ENCODE measurements around the gene DRG2.

The DRG2 gene

GRCh38 chr17:18059283-18059682, 28.5 kb upstream of the DRG2 start:
- no peak for TF ChIP-seq CTCF (IDR thresholded peaks at IDR 0.05; ENCODE audit: insufficient read depth, low read depth, low read length, missing control alignments)
- no peak overlapping the region for H3K4me3 ChIP-seq (ENCODE audit: low read depth, low read length)
- no peak for DNase-seq (ENCODE audit: low read depth)

- no peak overlapping the region for H3K4me3 ChIP-seq (ENCODE audit: low read depth, low read length)
- no peak for TF ChIP-seq CTCF (IDR thresholded peaks at IDR 0.05; ENCODE audit: insufficient read depth, low read depth, low read length, missing control alignments)
- no peak for DNase-seq (ENCODE audit: low read depth)
Observed at GRCh38 chr17:18064053-18064452, 23.7 kb upstream of the DRG2 start.

GRCh38 chr17:18065546-18065945, 22.2 kb upstream of the DRG2 start:
- no peak for TF ChIP-seq CTCF (IDR thresholded peaks at IDR 0.05; ENCODE audit: insufficient read depth, low read depth, low read length, missing control alignments)
- DNase-seq (ENCODE audit: low read depth): no peak
- no peak overlapping the region for H3K4me3 ChIP-seq (ENCODE audit: low read depth, low read length)

- TF ChIP-seq CTCF (IDR thresholded peaks at IDR 0.05; ENCODE audit: insufficient read depth, low read depth, low read length, missing control alignments): no peak
- DNase-seq (ENCODE audit: low read depth): no peak
- no peak overlapping the region for H3K4me3 ChIP-seq (ENCODE audit: low read depth, low read length)
Observed at GRCh38 chr17:18066866-18067265, 20.9 kb upstream of the DRG2 start.

DNA sequence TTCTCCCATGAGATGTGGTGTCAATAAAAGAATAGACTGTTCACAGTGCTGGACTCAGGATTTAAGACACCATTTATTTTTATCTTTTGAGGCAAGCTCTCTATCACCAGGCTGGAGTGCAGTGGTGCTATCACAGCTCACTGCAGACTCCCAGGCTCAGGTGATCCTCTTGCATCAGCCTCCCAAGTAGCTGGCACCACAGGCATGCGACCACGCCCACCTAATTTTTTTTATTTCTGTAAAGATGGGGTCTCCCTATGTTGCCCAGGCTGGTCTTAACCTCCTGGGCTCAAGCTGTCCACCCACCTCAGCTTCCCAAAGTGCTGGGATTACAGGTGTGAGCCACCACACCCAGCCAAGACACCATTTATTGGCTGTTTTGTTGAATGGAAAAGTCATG, 18.6 kb upstream of the DRG2 start:
- H3K4me3 ChIP-seq (ENCODE audit: low read depth, low read length): no peak overlapping the region
- DNase-seq (ENCODE audit: low read depth): no peak
- no peak for TF ChIP-seq CTCF (IDR thresholded peaks at IDR 0.05; ENCODE audit: insufficient read depth, low read depth, low read length, missing control alignments)

DNA sequence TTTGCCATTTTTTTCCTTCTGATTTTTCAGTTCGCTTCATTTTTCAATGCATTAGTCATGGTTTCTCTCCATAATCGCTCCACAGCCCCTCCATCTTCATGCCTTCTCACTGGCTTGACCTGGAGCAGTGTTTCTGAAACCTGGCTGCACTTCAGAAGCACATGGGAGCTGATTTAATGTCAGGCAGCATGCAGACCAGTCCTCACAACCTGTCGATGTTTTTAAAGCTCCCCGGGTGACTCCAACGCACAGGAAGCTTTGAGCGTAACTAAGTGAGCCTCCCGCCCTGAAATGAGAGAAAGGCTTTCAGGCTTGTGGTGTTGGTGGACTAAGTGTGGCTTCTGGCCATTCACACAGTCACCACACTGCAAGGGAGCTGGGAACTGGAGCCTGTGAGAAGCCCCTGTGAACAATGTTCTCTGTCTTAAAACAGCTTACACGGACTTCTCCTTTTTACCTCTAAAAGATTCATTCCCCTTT, 16.8 kb upstream of the DRG2 start:
- no peak overlapping the region for H3K4me3 ChIP-seq (ENCODE audit: low read depth, low read length)
- no peak for TF ChIP-seq CTCF (IDR thresholded peaks at IDR 0.05; ENCODE audit: insufficient read depth, low read depth, low read length, missing control alignments)
- DNase-seq (ENCODE audit: low read depth): peak; percentile 11

DNA sequence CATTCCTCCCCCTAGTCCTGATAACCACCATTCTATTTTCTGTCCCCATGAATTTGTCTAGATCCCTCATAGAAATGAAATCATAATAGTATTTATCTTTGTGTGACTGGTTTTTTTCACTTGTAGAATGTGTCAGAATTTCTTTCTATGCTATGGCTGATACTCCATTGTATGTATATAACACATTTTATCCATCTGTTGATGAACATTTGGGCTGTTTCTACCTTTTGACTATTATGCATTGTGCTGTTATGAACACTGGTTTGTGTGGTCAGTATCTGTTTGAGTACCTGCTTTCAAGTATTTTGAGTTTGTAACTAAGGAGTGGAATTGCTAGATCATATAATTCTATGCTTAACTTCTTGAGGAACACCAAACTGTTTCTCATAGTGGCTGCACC, 16.0 kb upstream of the DRG2 start:
- no peak for DNase-seq (ENCODE audit: low read depth)
- no peak for TF ChIP-seq CTCF (IDR thresholded peaks at IDR 0.05; ENCODE audit: insufficient read depth, low read depth, low read length, missing control alignments)
- no peak overlapping the region for H3K4me3 ChIP-seq (ENCODE audit: low read depth, low read length)

All from GM12865 (cell line).